SK-N-SH (cell line): ENCODE results near the gene CAPG. TPM values are rescaled to one million over a fixed set of nuclear protein-coding genes. Genes with fewer than 3 reads are reported as not detected.

Experiments used
- CTCF ChIA-PET: fragments of 300-600, 350-600 bp; formaldehyde crosslinking; extraction: SDS; loops from one replicate; lab custom pipeline; 2021; lab: Yijun Ruan, JAX
- POLR2A ChIA-PET: fragments of 350-600 bp; sonication (Branson Sonifier 250); formaldehyde crosslinking; extraction: SDS; loops from one replicate; lab custom pipeline; 2020; ENCODE audit warnings: antibody characterized with exemption, inconsistent platforms; lab: Yijun Ruan, JAX
- DNase-seq: peaks from one replicate; pipeline ENCODE4 v3.0.0; 2012
- H2AFZ ChIP-seq: fragments of 200-600 bp; sonication (generic); 2 replicates; pipeline ENCODE4 v1.8.1; 2016; ENCODE audit warnings: antibody characterized with exemption, mild to moderate bottlenecking, low read depth
- H3F3A ChIP-seq: fragments of 200-600 bp; sonication (generic); replicated peaks from 2 replicates; pipeline ENCODE3; 2016; ENCODE audit warnings: antibody characterized with exemption, mild to moderate bottlenecking; ENCODE audit not compliant: insufficient read depth
- H3K27ac ChIP-seq, 2 experiments: fragments of 200-500 bp in 1 of 2; fragments of 200-600 bp in 1 of 2; sonication (Bioruptor generic) in 1 of 2; sonication (generic), shearing (Covaris generic) in 1 of 2; 2 replicates each; pipeline versions ENCODE4 v1.5.1 to v1.6.1; 2014 to 2016; ENCODE audit warnings: low read depth in 2 of 2, inconsistent platforms in 1 of 2, low read length in 1 of 2, mild to moderate bottlenecking in 1 of 2, mixed read lengths in 1 of 2
- H3K27me3 ChIP-seq: fragments of 200-600 bp; sonication (generic), shearing (Covaris generic); 2 replicates; pipeline ENCODE4 v1.6.1; 2016; ENCODE audit warnings: mixed run types; ENCODE audit not compliant: insufficient read depth
- H3K36me3 ChIP-seq, 2 experiments: fragments of 200-500 bp in 1 of 2; fragments of 200-600 bp in 1 of 2; sonication (Bioruptor generic) in 1 of 2; sonication (generic) in 1 of 2; replicated peaks in 1 of 2; 2 replicates each; pipeline versions ENCODE3 to v1.5.1; 2014 to 2016; ENCODE audit warnings: low read length in 1 of 2, mild to moderate bottlenecking in 1 of 2; ENCODE audit not compliant: insufficient read depth in 2 of 2, control insufficient read depth in 1 of 2
- H3K4me1 ChIP-seq, 2 experiments: fragments of 200-500 bp in 1 of 2; fragments of 200-600 bp in 1 of 2; sonication (Bioruptor generic) in 1 of 2; sonication (generic), shearing (Covaris generic) in 1 of 2; 2 replicates each; pipeline versions ENCODE4 v1.5.1 to v1.6.1; 2014 to 2016; ENCODE audit warnings: low read depth in 1 of 2, low read length in 1 of 2, mixed run types in 1 of 2; ENCODE audit not compliant: insufficient read depth in 2 of 2, control insufficient read depth in 1 of 2
- H3K4me2 ChIP-seq: fragments of 200-600 bp; sonication (generic), shearing (Covaris generic); 2 replicates; pipeline ENCODE4 v1.6.1; 2017; ENCODE audit warnings: mixed run types
- H3K4me3 ChIP-seq, 2 experiments: fragments of 200-500 bp in 1 of 2; fragments of 200-600 bp in 1 of 2; sonication (Bioruptor generic) in 1 of 2; sonication (generic), shearing (Covaris generic) in 1 of 2; 2 replicates each; pipeline versions ENCODE4 v1.5.1 to v1.8.1; 2014 to 2016; ENCODE audit warnings: low read depth in 2 of 2, inconsistent platforms in 1 of 2, low read length in 1 of 2, mild to moderate bottlenecking in 1 of 2, mixed read lengths in 1 of 2, moderate library complexity in 1 of 2
- H3K79me2 ChIP-seq: fragments of 200-600 bp; sonication (generic); 2 replicates; pipeline ENCODE4 v1.8.1; 2017; ENCODE audit warnings: mild to moderate bottlenecking; ENCODE audit not compliant: insufficient read depth
- H3K9ac ChIP-seq: fragments of 200-600 bp; sonication (generic); 2 replicates; pipeline ENCODE4 v1.6.1; 2017; ENCODE audit warnings: mixed run types
- H3K9me2 ChIP-seq: fragments of 200-600 bp; sonication (generic); 2 replicates; pipeline ENCODE4 v1.6.1; 2017; ENCODE audit warnings: mixed run types
- H3K9me3 ChIP-seq: fragments of 200-600 bp; sonication (generic); 2 replicates; pipeline ENCODE4 v1.6.1; 2017; ENCODE audit warnings: mixed run types, mild to moderate bottlenecking, moderate library complexity
- H4K20me1 ChIP-seq: fragments of 200-600 bp; sonication (generic); 2 replicates; pipeline ENCODE4 v1.6.1; 2017; ENCODE audit warnings: mild to moderate bottlenecking, mixed run types; ENCODE audit not compliant: insufficient read depth
- CHD2 ChIP-seq: fragments of 150-350 bp; IDR thresholded peaks from 2 replicates; pipeline ENCODE4 v1.6.1; 2018; ENCODE audit warnings: low read length; ENCODE audit not compliant: partially characterized antibody
- ELF1 ChIP-seq: IDR thresholded peaks from 2 replicates; pipeline ENCODE4 v1.4.0; 2012
- EZH2phosphoT487 ChIP-seq: fragments of 200-600 bp; sonication (generic); IDR thresholded peaks from 2 replicates; pipeline ENCODE4 v1.6.1; 2017; ENCODE audit warnings: low read depth, mixed run types, mild to moderate bottlenecking, antibody characterized with exemption, moderate library complexity, borderline replicate concordance
- FOSL2 ChIP-seq: IDR thresholded peaks from 2 replicates; pipeline ENCODE4 v1.4.0; 2012; ENCODE audit warnings: low read depth, mild to moderate bottlenecking, moderate library complexity, borderline replicate concordance
- FOXJ3 ChIP-seq: sonication (generic); formaldehyde crosslinking; IDR thresholded peaks from 2 replicates; pipeline ENCODE4 v1.5.1; 2020; ENCODE audit warnings: mild to moderate bottlenecking, missing genetic modification reagents
- GABPA ChIP-seq: IDR thresholded peaks from 2 replicates; pipeline ENCODE4 v1.4.0; 2012; ENCODE audit warnings: low read depth, mild to moderate bottlenecking
- MEF2A ChIP-seq: IDR thresholded peaks from 2 replicates; pipeline ENCODE4 v1.4.0; 2012; ENCODE audit warnings: low read depth, borderline replicate concordance
- MXI1 ChIP-seq: IDR thresholded peaks from 2 replicates; pipeline ENCODE4 v1.6.1; 2012; ENCODE audit warnings: mild to moderate bottlenecking, low read depth, low read length, improper control_type of control experiment
- NFIC ChIP-seq: IDR thresholded peaks from 2 replicates; pipeline ENCODE4 v1.4.0; 2012; ENCODE audit warnings: borderline replicate concordance
- NRF1 ChIP-seq: IDR thresholded peaks from 2 replicates; pipeline ENCODE4 v1.6.1; 2012; ENCODE audit warnings: low read depth, mild to moderate bottlenecking, low read length
- POLR2AphosphoS5 ChIP-seq: IDR thresholded peaks from 2 replicates; pipeline ENCODE4 v1.6.1; 2012; ENCODE audit warnings: low read depth, low read length
- RXRA ChIP-seq: IDR thresholded peaks from 2 replicates; pipeline ENCODE4 v1.4.0; 2012; ENCODE audit warnings: low read depth, mild to moderate bottlenecking, borderline replicate concordance
- SIN3A ChIP-seq: IDR thresholded peaks from 2 replicates; pipeline ENCODE4 v1.6.1; 2012; ENCODE audit warnings: low read depth, mild to moderate bottlenecking, low read length, moderate library complexity, borderline replicate concordance
- SMC3 ChIP-seq: IDR thresholded peaks from 2 replicates; pipeline ENCODE4 v1.6.1; 2012; ENCODE audit warnings: low read depth, low read length, improper control_type of control experiment
- TAF1 ChIP-seq: IDR thresholded peaks from 2 replicates; pipeline ENCODE4 v1.6.1; 2012; ENCODE audit warnings: low read depth, mild to moderate bottlenecking, low read length, moderate library complexity, borderline replicate concordance
- WGBS: methylation state at CpG from one replicate; pipeline ENCODE4 v1.1.6; 2017; ENCODE audit warnings: low lambda C conversion rate; 5-methylcytosine and 5-hydroxymethylcytosine counted together
- polyA plus RNA-seq, 3 experiments: library from polyadenylated mRNA; depleted of rRNA; stranded (reverse); fragments of >200 nt; gene quantifications; 2 replicates each; pipeline ENCODE4 v1.2.3, GENCODE V29; 2012
- TF ChIP-seq, protein P1 (sequence below): IDR thresholded peaks from 2 replicates; pipeline ENCODE4 v1.4.0; 2012; ENCODE audit warnings: low read depth, borderline replicate concordance
- TF ChIP-seq, protein P2 (sequence below): IDR thresholded peaks from 2 replicates; pipeline ENCODE4 v1.4.0; 2012; ENCODE audit warnings: low read depth, borderline replicate concordance
- TF ChIP-seq, protein P3 (sequence below): fragments of 200-600 bp; sonication (generic); IDR thresholded peaks from 2 replicates; pipeline ENCODE4 v1.6.1; 2017; ENCODE audit warnings: antibody characterized with exemption, mild to moderate bottlenecking, moderate library complexity
- TF ChIP-seq, protein P4 (sequence below): IDR thresholded peaks from 2 replicates; pipeline ENCODE4 v1.4.0; 2012; ENCODE audit warnings: low read depth
- TF ChIP-seq, protein P5 (sequence below): fragments of 150-350 bp; IDR thresholded peaks from 2 replicates; pipeline ENCODE4 v1.6.1; 2016; ENCODE audit warnings: mild to moderate bottlenecking, low read depth, low read length

Gene CAPG
- polyA plus RNA-seq, 1 of the 3 experiments (the other 2 are of a cell fraction), result 1.2 TPM

DNA sequence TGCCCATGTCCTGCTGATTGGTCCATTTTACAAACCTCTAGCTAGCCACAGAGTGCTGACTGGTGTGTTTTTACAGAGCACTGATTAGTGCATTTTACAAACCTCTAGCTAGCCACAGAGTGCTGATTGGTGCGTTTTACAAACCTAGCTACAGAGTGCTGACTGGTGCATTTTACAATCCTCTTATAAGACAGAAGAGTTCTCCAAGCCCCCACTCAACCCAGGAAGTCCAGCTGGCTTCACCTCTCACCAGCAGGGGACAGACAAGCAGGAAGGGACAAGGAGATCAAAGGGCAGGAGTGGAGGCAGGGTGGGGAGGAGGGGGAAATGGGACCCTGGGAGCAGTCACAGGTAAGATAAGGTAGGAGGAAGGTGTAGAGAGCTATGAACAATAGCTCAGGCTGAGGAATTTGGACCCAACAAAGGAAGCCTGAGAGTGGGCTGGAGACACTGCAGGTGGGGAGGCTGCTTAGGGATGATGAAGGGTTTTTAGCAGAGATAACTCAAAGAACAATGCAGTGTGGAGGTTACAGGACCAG is 45.5 kb upstream of the CAPG start:
- POLR2A ChIA-PET, result interaction anchor here (1.5 kb wide), 1 partner anchor 83 kb away, joined by 4 read pairs; the partner anchor contains the start of gene MAT2A

More for the DNA sequence above, 45.5 kb upstream of the CAPG start:
- no peak overlapping the region for H3K4me3 ChIP-seq
- H3F3A ChIP-seq, result no peaks in the 10 kb centered on the region
- no peak overlapping the region for H3K9ac ChIP-seq
- no peaks in the 10 kb centered on the region for H3K79me2 ChIP-seq
- no peaks in the 10 kb centered on the region for H3K36me3 ChIP-seq
- no peak overlapping the region for H3K4me2 ChIP-seq
- H3K4me1 ChIP-seq, result no peaks in the 10 kb centered on the region; a peak in 1 of 4 replicates
- no peak for DNase-seq
- CTCF ChIA-PET, result no interaction called here
- no peak overlapping the region for H3K27ac ChIP-seq
- no peak for TF ChIP-seq RXRA
- TF ChIP-seq TAF1, result no peak
- TF ChIP-seq GABPA, result no peak
- TF ChIP-seq SIN3A, result no peak
- TF ChIP-seq, protein P1, sequence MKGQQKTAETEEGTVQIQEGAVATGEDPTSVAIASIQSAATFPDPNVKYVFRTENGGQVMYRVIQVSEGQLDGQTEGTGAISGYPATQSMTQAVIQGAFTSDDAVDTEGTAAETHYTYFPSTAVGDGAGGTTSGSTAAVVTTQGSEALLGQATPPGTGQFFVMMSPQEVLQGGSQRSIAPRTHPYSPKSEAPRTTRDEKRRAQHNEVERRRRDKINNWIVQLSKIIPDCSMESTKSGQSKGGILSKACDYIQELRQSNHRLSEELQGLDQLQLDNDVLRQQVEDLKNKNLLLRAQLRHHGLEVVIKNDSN, result no peak
- TF ChIP-seq FOXJ3 (CRISPR knock-in tag), result no peak
- no peak for TF ChIP-seq POLR2AphosphoS5
- TF ChIP-seq, protein P2, sequence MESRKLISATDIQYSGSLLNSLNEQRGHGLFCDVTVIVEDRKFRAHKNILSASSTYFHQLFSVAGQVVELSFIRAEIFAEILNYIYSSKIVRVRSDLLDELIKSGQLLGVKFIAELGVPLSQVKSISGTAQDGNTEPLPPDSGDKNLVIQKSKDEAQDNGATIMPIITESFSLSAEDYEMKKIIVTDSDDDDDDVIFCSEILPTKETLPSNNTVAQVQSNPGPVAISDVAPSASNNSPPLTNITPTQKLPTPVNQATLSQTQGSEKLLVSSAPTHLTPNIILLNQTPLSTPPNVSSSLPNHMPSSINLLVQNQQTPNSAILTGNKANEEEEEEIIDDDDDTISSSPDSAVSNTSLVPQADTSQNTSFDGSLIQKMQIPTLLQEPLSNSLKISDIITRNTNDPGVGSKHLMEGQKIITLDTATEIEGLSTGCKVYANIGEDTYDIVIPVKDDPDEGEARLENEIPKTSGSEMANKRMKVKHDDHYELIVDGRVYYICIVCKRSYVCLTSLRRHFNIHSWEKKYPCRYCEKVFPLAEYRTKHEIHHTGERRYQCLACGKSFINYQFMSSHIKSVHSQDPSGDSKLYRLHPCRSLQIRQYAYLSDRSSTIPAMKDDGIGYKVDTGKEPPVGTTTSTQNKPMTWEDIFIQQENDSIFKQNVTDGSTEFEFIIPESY, result no peak
- TF ChIP-seq, protein P3, sequence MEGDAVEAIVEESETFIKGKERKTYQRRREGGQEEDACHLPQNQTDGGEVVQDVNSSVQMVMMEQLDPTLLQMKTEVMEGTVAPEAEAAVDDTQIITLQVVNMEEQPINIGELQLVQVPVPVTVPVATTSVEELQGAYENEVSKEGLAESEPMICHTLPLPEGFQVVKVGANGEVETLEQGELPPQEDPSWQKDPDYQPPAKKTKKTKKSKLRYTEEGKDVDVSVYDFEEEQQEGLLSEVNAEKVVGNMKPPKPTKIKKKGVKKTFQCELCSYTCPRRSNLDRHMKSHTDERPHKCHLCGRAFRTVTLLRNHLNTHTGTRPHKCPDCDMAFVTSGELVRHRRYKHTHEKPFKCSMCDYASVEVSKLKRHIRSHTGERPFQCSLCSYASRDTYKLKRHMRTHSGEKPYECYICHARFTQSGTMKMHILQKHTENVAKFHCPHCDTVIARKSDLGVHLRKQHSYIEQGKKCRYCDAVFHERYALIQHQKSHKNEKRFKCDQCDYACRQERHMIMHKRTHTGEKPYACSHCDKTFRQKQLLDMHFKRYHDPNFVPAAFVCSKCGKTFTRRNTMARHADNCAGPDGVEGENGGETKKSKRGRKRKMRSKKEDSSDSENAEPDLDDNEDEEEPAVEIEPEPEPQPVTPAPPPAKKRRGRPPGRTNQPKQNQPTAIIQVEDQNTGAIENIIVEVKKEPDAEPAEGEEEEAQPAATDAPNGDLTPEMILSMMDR, result no peak
- TF ChIP-seq NRF1, result no peak
- no peak for TF ChIP-seq SMC3
- no peak for TF ChIP-seq NFIC
- no peak for TF ChIP-seq FOSL2
- no peak for TF ChIP-seq EZH2phosphoT487
- TF ChIP-seq, protein P4, sequence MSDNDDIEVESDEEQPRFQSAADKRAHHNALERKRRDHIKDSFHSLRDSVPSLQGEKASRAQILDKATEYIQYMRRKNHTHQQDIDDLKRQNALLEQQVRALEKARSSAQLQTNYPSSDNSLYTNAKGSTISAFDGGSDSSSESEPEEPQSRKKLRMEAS, result no peak
- TF ChIP-seq, protein P5, sequence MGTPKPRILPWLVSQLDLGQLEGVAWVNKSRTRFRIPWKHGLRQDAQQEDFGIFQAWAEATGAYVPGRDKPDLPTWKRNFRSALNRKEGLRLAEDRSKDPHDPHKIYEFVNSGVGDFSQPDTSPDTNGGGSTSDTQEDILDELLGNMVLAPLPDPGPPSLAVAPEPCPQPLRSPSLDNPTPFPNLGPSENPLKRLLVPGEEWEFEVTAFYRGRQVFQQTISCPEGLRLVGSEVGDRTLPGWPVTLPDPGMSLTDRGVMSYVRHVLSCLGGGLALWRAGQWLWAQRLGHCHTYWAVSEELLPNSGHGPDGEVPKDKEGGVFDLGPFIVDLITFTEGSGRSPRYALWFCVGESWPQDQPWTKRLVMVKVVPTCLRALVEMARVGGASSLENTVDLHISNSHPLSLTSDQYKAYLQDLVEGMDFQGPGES, result no peak
- no peak for TF ChIP-seq MXI1
- no peak for TF ChIP-seq ELF1
- TF ChIP-seq MEF2A, result no peak
- TF ChIP-seq CHD2, result no peak
- WGBS, result 100% methylated on average over 1 of the region's 1 CpG
- no peaks in the 10 kb centered on the region for H3K9me2 ChIP-seq
- H3K27me3 ChIP-seq, result no peaks in the 10 kb centered on the region
- H4K20me1 ChIP-seq, result no peaks in the 10 kb centered on the region
- no peaks in the 10 kb centered on the region for H3K9me3 ChIP-seq
- H2AFZ ChIP-seq, result no peak overlapping the region
